GM23338 (cell line): ENCODE results near the gene NXPE4. TPM values are rescaled to one million over a fixed set of nuclear protein-coding genes. Genes with fewer than 3 reads are reported as not detected.
"Not testable (repeated sequence)": the region's sequence is repeated elsewhere in the genome, so short reads cannot be mapped to it uniquely, and the experiment has no call there.

Source experiments
- ATAC-seq: fragments of 200-7000 bp; cut with Tn5 transposase; 3 replicates; pipeline ENCODE4 v1.9.1; 2020
- DNase-seq: peaks from one replicate; pipeline ENCODE4 v3.0.0-alpha.2; 2015; ENCODE audit warnings: low spot score
- H2AFZ ChIP-seq: fragments of 200-600 bp; sonication (generic); 2 replicates; pipeline ENCODE4 v1.8.0; 2016; ENCODE audit warnings: antibody characterized with exemption, mild to moderate bottlenecking, moderate library complexity
- H3F3A ChIP-seq: fragments of 200-600 bp; sonication (generic); replicated peaks from 2 replicates; pipeline ENCODE4 v1.8.0; 2017; ENCODE audit warnings: antibody characterized with exemption, mixed run types, low read depth
- H3K27ac ChIP-seq: fragments of 200-600 bp; sonication (generic); 2 replicates; pipeline ENCODE4 v1.6.1; 2016; ENCODE audit warnings: low read depth
- H3K27me3 ChIP-seq: fragments of 200-600 bp; sonication (generic); 2 replicates; pipeline ENCODE4 v1.8.0; 2016; ENCODE audit warnings: mild to moderate bottlenecking, mixed run types, moderate library complexity; ENCODE audit not compliant: insufficient read depth
- H3K36me3 ChIP-seq: fragments of 200-600 bp; sonication (generic); 2 replicates; pipeline ENCODE4 v1.8.0; 2016; ENCODE audit warnings: mild to moderate bottlenecking; ENCODE audit not compliant: insufficient read depth
- H3K4me1 ChIP-seq: fragments of 200-600 bp; sonication (generic); 2 replicates; pipeline ENCODE4 v1.8.0; 2016; ENCODE audit warnings: mild to moderate bottlenecking, moderate library complexity; ENCODE audit not compliant: insufficient read depth
- H3K4me2 ChIP-seq: fragments of 200-600 bp; sonication (generic); 2 replicates; pipeline ENCODE4 v1.7.1; 2017; ENCODE audit warnings: mixed run types
- H3K4me3 ChIP-seq: fragments of 200-600 bp; sonication (generic); 2 replicates; pipeline ENCODE4 v1.6.1; 2016; ENCODE audit warnings: mixed run types
- H3K79me2 ChIP-seq: fragments of 200-600 bp; sonication (generic); replicated peaks from 2 replicates; pipeline ENCODE4 v1.8.0; 2017; ENCODE audit warnings: mild to moderate bottlenecking; ENCODE audit not compliant: insufficient read depth
- H3K9me2 ChIP-seq: fragments of 200-600 bp; sonication (generic); 2 replicates; pipeline ENCODE4 v1.8.0; 2017; ENCODE audit not compliant: insufficient read depth
- H4K20me1 ChIP-seq: fragments of 200-600 bp; sonication (generic); replicated peaks from 2 replicates; pipeline ENCODE4 v1.8.0; 2017; ENCODE audit warnings: mild to moderate bottlenecking; ENCODE audit not compliant: insufficient read depth
- H3K27ac Mint-ChIP-seq: 2 replicates; pipeline ENCODE4 v1.8.0; 2020; ENCODE audit warnings: inconsistent platforms, mild to moderate bottlenecking, moderate library complexity, mixed read lengths
- H3K27me3 Mint-ChIP-seq: 3 replicates; pipeline ENCODE4 v1.8.0; 2022; ENCODE audit warnings: low read depth, mild to moderate bottlenecking, moderate library complexity, mixed read lengths, inconsistent platforms; ENCODE audit not compliant: insufficient read depth, poor library complexity
- H3K36me3 Mint-ChIP-seq: 3 replicates; pipeline ENCODE4 v1.8.0; 2021; ENCODE audit warnings: low read depth, mild to moderate bottlenecking, inconsistent platforms, moderate library complexity, mixed read lengths
- H3K4me1 Mint-ChIP-seq: 3 replicates; pipeline ENCODE4 v1.8.0; 2020; ENCODE audit warnings: mild to moderate bottlenecking, inconsistent platforms, mixed read lengths
- H3K4me3 Mint-ChIP-seq: 3 replicates; pipeline ENCODE4 v1.8.0; 2021; ENCODE audit warnings: moderate library complexity, mild to moderate bottlenecking, inconsistent platforms, mixed read lengths
- H3K9me3 Mint-ChIP-seq: 3 replicates; pipeline ENCODE4 v1.8.0; 2020; ENCODE audit warnings: moderate library complexity, mild to moderate bottlenecking, inconsistent platforms, mixed read lengths
- EZH2 ChIP-seq: fragments of 200-600 bp; sonication (generic); IDR thresholded peaks from one replicate; pipeline ENCODE4 v1.8.0; 2017; ENCODE audit warnings: antibody characterized with exemption, mild to moderate bottlenecking, low read depth; ENCODE audit not compliant: unreplicated experiment
- EZH2phosphoT487 ChIP-seq: fragments of 200-600 bp; sonication (generic); IDR thresholded peaks from one replicate; pipeline ENCODE4 v1.8.1; 2018; ENCODE audit warnings: antibody characterized with exemption; ENCODE audit not compliant: unreplicated experiment
- JUNB ChIP-seq: IDR thresholded peaks from one replicate; pipeline ENCODE4 v1.6.1; 2016; ENCODE audit warnings: antibody characterized with exemption; ENCODE audit not compliant: unreplicated experiment
- NANOG ChIP-seq: IDR thresholded peaks from 2 replicates; pipeline ENCODE4 v1.6.1; 2016; ENCODE audit warnings: antibody characterized with exemption, borderline replicate concordance
- ZNF114 ChIP-seq: fragments of 250-450 bp; sonication (Bioruptor Pico); IDR thresholded peaks from 2 replicates; pipeline ENCODE4 v1.5.0; 2020; ENCODE audit warnings: mild to moderate bottlenecking, moderate library complexity
- ZNF462 ChIP-seq: fragments of 250-450 bp; sonication (Bioruptor Pico); IDR thresholded peaks from 2 replicates; pipeline ENCODE4 v1.5.0; 2020; ENCODE audit warnings: mild to moderate bottlenecking, moderate library complexity
- polyA plus RNA-seq: library from polyadenylated mRNA; unstranded; fragments of >200 nt; fragmentation: Nextera tagmentation; extraction: Ambion mirVana; gene quantifications from 2 replicates; pipeline ENCODE4 v1.2.1, GENCODE V29; 2016
- total RNA-seq: library from RNA; depleted of rRNA; stranded (reverse); fragments of >200 nt; shearing (Covaris generic); gene quantifications from 2 replicates; pipeline ENCODE4 v1.2.3, GENCODE V29; 2014
- TF ChIP-seq, protein P1 (sequence below), 2 experiments: fragments of 200-600 bp in 1 of 2; sonication (generic) in 1 of 2; conservative IDR thresholded peaks; 2 replicates each; pipeline versions ENCODE4 v1.5.1 to v1.6.1; 2016 to 2017; ENCODE audit warnings: antibody characterized with exemption in 2 of 2, low read depth in 2 of 2, mild to moderate bottlenecking in 2 of 2, moderate library complexity in 1 of 2
- TF ChIP-seq, protein P2 (sequence below): IDR thresholded peaks from one replicate; pipeline ENCODE4 v1.6.1; 2018; ENCODE audit warnings: antibody characterized with exemption; ENCODE audit not compliant: unreplicated experiment

NXPE4 gene
- total and polyA plus RNA-seq, 2 experiments from 2014 or later = not detected

- H3K27me3 Mint-ChIP-seq = peaks cover 2% of the 10 kb centered on the region
- DNase-seq (no peak), ATAC-seq (no peak)
- H3K27ac Mint-ChIP-seq = no peak overlapping the region
- Histone ChIP-seq H3K36me3 (no peaks in the 10 kb centered on the region), H3K27me3 (no peaks in the 10 kb centered on the region), H4K20me1 (no peaks in the 10 kb centered on the region), H3F3A (peaks cover 4% of the 10 kb centered on the region; the same call in 1 of the 2 replicates), H3K4me2 (no peak overlapping the region), H3K27ac (no peak overlapping the region), H3K79me2 (no peaks in the 10 kb centered on the region), H2AFZ (no peak overlapping the region), H3K9me2 (no peaks in the 10 kb centered on the region; the same call in 1 of the 2 replicates), H3K4me3 (no peak overlapping the region), H3K4me1 (no peaks in the 10 kb centered on the region)
- H3K9me3 Mint-ChIP-seq = peaks cover 29% of the 10 kb centered on the region
- H3K36me3 Mint-ChIP-seq = 0 out of 3 replicates have a peak, but pooled peaks cover 2% of the 10 kb centered on the region
- TF ChIP-seq EZH2 = no peak
- TF ChIP-seq, protein P1, sequence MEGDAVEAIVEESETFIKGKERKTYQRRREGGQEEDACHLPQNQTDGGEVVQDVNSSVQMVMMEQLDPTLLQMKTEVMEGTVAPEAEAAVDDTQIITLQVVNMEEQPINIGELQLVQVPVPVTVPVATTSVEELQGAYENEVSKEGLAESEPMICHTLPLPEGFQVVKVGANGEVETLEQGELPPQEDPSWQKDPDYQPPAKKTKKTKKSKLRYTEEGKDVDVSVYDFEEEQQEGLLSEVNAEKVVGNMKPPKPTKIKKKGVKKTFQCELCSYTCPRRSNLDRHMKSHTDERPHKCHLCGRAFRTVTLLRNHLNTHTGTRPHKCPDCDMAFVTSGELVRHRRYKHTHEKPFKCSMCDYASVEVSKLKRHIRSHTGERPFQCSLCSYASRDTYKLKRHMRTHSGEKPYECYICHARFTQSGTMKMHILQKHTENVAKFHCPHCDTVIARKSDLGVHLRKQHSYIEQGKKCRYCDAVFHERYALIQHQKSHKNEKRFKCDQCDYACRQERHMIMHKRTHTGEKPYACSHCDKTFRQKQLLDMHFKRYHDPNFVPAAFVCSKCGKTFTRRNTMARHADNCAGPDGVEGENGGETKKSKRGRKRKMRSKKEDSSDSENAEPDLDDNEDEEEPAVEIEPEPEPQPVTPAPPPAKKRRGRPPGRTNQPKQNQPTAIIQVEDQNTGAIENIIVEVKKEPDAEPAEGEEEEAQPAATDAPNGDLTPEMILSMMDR (conservative IDR thresholded peaks at IDR 0.05; ENCODE audit: low read depth in 2 of 2) = no peak
- TF ChIP-seq, protein P2, sequence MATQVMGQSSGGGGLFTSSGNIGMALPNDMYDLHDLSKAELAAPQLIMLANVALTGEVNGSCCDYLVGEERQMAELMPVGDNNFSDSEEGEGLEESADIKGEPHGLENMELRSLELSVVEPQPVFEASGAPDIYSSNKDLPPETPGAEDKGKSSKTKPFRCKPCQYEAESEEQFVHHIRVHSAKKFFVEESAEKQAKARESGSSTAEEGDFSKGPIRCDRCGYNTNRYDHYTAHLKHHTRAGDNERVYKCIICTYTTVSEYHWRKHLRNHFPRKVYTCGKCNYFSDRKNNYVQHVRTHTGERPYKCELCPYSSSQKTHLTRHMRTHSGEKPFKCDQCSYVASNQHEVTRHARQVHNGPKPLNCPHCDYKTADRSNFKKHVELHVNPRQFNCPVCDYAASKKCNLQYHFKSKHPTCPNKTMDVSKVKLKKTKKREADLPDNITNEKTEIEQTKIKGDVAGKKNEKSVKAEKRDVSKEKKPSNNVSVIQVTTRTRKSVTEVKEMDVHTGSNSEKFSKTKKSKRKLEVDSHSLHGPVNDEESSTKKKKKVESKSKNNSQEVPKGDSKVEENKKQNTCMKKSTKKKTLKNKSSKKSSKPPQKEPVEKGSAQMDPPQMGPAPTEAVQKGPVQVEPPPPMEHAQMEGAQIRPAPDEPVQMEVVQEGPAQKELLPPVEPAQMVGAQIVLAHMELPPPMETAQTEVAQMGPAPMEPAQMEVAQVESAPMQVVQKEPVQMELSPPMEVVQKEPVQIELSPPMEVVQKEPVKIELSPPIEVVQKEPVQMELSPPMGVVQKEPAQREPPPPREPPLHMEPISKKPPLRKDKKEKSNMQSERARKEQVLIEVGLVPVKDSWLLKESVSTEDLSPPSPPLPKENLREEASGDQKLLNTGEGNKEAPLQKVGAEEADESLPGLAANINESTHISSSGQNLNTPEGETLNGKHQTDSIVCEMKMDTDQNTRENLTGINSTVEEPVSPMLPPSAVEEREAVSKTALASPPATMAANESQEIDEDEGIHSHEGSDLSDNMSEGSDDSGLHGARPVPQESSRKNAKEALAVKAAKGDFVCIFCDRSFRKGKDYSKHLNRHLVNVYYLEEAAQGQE = no peak
- no peak for TF ChIP-seq EZH2phosphoT487
- TF ChIP-seq ZNF114 = no peak
- no peak for TF ChIP-seq ZNF462 (CRISPR knock-in tag)
- no peak for TF ChIP-seq NANOG
- TF ChIP-seq JUNB = no peak
- H3K4me3 Mint-ChIP-seq = no peak overlapping the region
- no peaks in the 10 kb centered on the region for H3K4me1 Mint-ChIP-seq
Observed at GRCh38 chr11:114604179-114604813, 8.7 kb upstream of the NXPE4 start.

DNA sequence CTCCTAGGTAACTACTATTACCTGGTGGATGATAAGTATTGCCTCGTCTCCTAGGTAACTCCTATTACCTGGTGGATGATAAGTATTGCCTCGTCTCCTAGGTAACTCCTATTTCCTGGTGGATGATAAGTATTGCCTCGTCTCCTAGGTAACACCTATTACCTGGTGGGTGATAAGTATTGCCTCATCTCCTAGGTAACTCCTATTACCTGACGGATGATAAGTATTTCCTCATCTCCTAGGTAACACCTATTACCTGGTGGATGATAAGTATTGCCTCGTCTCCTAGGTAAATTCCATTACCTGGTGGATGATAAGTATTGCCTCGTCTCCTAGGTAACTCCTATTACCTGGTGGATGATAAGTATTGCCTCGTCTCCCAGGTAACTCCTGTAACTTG lies 7.6 kb upstream of the NXPE4 start:
- H3K4me1 Mint-ChIP-seq, H3F3A ChIP-seq, H4K20me1 ChIP-seq, H2AFZ ChIP-seq, H3K36me3 Mint-ChIP-seq, DNase-seq, H3K79me2 ChIP-seq, H3K27ac Mint-ChIP-seq, H3K9me2 ChIP-seq, H3K4me1 ChIP-seq, H3K36me3 ChIP-seq, ATAC-seq, H3K27me3 ChIP-seq, H3K27ac ChIP-seq, H3K4me2 ChIP-seq, H3K27me3 Mint-ChIP-seq, H3K4me3 ChIP-seq, H3K4me3 Mint-ChIP-seq: not testable (repeated sequence)
- H3K9me3 Mint-ChIP-seq = peaks cover 27% of the 10 kb centered on the region
